A204.1 (cell line): ENCODE data around the gene PF4V1.

Experiments used
- FAIRE-seq: peaks from 2 replicates; lab custom pipeline; 2012; peaks lifted over from hg19 to GRCh38; lab: Jason Lieb, UNC

PF4V1 gene

GRCh38 chr4:73847526-73848182, 5.4 kb upstream of the PF4V1 start:
- FAIRE-seq: no peak

DNA sequence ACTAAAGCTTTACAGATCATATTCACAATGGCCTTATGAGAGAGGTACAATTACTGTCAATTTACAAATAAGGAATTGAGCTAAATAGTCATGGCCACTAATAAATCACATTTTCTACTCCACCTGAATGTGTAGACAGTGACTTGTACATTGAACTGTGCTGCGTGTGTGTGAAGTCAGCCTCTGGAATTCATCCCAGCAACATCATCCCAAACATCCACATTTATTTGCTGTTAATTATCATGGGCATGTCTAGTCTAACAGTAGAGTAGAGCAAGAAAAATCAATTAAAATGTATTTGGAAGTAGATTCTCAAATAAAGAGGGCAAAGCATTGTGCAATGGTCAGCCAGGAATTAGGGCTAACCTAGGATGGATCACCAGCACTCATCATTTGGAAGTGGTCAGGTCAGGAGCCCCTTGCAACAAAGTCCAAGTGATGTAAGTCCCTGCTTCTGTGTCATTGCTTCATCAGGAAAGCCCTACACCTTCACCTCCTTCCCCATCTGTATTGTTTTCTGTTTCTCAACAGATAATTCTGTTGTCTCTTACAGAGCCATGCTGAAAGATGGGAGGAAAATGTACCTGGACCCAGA, 4.8 kb upstream of the PF4V1 start:
- no peak for FAIRE-seq

GRCh38 chr4:73850261-73850970, 2.7 kb upstream of the PF4V1 start:
- FAIRE-seq: no peak

- no peak for FAIRE-seq
Measured at GRCh38 chr4:73851293-73851692, 1.8 kb upstream of the PF4V1 start.

DNA sequence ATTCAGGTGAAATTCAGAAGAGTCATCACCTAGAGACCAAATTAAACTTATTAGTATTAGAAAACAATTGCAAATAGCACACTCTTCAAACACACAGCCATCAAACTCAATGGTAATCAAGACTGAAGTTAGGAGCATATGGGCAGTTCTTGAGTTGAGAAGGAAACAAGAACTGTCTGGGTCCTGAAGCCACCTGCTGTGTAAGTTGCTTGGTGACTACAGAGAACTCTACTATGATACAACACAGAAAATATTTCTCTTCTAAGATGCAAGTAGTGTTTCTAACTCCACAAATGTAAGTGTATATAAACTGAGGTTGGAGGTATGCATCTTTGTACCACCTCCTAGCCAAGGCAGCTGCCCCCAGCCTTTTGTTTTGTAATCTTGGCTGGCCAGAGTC, 325 bp upstream of the PF4V1 start:
- FAIRE-seq: no peak

DNA sequence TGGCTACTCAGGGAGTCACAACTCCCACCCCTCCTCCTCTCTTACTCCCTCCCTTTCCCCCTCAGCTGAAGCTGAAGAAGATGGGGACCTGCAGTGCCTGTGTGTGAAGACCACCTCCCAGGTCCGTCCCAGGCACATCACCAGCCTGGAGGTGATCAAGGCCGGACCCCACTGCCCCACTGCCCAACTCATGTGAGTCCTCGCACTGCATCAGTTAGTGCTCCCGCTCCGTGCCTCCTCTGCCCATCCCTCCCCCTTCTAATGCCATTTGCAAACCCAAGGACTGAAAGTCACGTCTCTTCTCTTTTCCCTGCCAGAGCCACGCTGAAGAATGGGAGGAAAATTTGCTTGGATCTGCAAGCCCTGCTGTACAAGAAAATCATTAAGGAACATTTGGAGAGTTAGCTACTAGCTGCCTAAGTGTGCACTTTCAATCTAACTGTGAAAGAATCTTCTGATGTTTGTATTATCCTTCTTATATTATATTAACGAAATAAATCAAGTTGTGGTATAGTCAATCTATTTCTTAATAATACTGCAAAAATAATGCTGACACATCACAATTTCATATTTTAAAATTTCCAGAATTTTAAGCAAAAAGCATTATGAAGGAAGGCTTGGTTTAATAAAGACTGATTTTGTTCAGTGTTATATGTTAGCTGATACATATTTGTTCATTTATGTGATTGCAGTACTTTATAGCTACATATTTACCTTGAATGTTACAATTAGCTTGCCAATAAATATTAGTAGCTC, 800 bp downstream of the PF4V1 start:
- no peak for FAIRE-seq

DNA sequence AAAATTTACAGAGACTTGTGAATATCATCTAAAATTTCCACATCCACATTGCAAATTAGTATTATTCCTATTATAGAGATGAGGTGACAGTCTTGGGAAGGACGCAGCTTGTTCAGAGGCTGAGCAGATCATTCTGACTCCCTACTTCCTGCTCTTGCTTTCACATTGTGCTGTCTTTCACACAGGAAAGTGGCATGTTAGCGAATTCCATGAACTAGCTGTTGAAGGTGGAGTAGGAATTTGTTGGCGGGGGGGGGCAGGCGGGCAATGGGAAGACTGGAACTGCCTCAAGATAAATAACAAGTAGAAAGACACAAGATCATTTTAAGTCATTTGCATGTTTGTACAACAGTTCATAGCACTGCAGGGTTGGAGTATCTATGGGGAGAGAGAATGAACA, 2.3 kb downstream of the PF4V1 start:
- no peak for FAIRE-seq

- no peak for FAIRE-seq
Measured at GRCh38 chr4:73856518-73856917, 3.4 kb downstream of the PF4V1 start.

DNA sequence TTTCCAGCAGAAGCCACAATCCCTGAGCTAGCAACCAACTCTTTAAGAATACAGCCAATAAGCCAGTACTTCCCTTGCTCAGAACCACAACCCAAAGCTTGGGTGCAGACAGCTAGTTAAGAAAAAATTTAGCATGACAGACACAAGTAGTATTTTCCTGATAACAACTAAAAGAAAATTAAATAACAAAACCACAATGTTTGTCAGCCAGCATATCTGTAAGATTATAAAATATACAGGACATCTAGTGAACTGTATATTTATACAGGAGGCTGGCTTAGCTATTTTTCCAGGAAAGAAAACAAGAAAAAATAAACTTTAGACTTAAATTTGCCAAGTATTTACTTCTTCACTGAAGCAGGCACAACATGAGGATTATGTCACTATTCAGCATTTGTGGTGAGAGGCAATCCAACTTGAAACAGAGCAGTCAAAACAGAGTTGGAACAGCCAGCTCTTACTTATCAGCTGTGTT, 6.6 kb downstream of the PF4V1 start:
- no peak for FAIRE-seq

GRCh38 chr4:73860181-73860580, 7.1 kb downstream of the PF4V1 start:
- no peak for FAIRE-seq

DNA sequence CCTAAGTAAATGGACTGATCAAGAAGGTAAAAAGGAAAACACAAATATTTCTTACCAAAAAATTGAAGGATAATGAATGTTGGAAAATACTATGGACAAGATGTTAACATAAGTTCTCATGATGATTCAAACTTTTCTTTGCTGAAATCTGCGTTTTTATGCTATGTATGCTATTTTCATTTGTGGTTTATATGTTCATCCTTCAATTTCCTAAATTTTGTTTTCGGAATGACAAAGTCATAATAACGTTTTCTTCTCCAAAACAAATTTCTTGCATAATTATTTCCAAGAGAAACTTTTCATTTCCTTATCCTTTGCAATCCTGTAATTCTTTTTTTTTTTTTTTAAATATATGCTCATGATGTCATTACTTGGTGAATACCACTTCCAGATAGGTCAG, 7.8 kb downstream of the PF4V1 start:
- no peak for FAIRE-seq

DNA sequence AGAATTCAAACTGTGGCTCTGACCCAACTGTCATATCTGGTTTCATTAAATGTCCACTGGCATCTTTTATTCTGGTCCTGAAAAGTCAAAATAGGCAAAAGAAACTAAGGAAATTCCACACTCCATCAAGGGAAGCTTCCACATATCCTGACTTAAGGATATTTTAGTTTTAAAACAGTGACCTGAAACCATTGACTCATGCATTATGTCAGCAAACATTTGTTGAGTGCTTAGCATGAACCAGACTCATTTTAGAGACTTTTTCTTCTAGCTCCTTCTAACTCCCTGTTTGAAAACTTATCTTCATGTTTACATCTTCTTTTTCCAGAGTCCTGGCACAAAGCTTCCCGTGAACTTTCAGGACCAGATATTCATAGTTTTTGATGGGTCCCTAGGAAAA, 9.2 kb downstream of the PF4V1 start:
- no peak for FAIRE-seq

DNA sequence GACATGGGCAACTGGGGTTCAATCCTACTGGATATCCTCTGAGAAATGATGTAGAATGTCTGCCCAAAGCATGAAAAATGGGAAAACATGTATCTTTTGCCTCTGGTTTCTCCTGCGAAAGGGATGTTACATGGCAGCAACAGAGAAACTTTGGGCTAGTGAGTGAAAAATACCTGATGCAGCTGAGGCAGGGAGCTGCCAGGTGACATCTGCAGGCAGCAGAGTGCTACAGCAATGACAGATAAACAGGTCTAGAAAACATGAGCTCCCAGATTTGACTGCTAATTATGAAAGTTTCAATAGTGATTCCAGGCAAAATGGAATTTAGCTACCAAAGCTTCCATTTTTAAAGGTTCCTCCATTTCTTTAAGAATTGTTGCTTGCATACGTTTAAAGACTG, 11.3 kb downstream of the PF4V1 start:
- FAIRE-seq: no peak

GRCh38 chr4:73864961-73865360, 11.9 kb downstream of the PF4V1 start:
- no peak for FAIRE-seq

GRCh38 chr4:73865431-73866096, 12.5 kb downstream of the PF4V1 start:
- FAIRE-seq: no peak

DNA sequence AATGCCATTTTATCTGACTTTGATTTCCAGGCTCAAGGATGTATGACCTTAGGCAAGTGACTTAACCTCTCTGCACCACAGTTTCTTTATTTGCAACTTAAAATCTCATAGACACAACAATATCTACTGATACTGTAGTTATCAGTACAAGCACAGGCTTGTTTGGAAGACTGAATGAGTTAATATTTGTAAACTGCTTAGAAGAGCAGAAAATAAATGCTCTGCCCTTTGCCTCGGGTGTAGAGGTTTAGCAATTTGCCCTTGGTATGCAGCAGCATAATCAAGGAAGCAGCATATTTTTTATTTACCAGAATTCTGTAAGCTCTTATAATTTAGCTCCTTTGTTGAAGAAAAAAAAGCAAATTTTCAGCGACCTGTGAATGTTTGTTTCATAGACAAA, 13.2 kb downstream of the PF4V1 start:
- no peak for FAIRE-seq

DNA sequence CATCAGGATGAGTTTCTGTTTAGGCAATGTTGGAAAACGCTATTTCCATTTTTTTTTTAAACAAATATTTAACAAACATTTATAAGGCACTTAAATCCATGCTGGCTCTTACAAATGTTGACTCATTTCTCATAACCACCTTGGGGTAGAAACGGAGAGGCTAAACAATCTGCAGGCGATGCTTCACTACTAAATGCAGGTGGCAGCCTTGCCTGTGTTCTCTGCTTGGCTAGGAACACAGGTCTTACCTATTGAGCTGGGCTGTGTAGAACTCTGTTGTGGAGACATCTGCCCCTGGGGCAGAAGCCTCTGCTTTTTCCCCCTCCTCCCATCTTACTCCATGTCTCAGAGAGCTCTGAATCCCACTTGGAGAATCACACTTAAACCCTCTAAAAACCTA, 14.7 kb downstream of the PF4V1 start:
- no peak for FAIRE-seq

DNA sequence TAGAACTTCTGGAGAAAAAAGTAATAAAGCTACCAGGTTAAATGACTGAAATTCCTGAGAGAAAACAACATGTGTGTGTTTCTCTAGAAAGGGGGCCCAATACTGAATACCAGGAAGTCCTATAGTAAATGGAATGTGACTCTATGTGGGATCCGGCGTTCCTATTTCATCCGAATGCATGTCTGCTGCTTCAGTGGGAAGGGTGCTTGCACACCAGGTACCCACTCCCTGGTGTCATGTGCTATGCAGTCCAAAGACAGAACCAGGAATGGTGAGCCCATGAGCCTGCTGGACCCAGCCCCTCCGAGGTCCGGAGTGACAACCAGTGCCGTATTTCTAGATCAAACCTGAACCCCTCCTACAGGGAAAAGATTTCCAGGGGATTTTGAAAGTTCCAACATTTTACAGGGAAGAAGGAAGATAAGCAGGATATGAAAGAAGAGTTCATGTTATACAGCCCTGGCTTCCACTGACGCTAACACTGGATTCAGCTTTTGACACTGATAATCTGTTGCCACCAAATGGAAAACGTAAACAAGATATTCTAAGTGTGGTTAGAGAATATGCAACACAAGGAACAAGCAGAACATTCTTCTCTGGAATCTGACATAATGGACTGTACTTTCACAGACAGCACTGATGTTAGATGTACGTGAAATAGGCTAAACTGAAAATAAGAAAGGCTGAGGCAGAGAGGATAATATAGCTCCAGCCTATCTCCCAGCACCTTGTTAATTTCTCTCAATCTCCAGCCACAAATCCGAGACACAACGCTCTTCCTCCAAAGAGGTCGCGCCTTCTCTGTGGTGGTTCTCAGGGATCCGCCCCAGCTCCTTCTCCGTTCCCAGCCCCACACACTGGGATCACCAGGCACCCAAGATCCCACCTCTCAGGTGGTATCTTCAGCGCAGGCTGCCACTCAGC, 15.4 kb downstream of the PF4V1 start:
- FAIRE-seq: no peak

GRCh38 chr4:73869130-73870055, 16.3 kb downstream of the PF4V1 start, which contains the start of gene CXCL1:
Gene CXCL1 (plus strand): TSS chr4:73869393. CDS start chr4:73869471, 78 bp downstream.
- FAIRE-seq: no peak

DNA sequence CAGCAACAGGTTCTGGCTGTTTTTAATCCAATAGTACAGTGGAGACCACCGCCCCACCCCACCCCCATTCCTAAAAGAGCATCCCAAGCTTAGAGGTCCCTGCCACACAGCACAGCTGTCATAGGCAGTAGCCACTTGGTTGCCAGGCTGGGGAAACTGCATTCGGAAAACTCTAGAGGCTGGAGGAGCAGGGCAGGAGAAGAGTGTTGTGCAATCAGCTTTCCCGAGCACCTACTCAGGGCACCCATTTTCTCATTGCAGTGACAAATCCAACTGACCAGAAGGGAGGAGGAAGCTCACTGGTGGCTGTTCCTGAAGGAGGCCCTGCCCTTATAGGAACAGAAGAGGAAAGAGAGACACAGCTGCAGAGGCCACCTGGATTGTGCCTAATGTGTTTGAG, 17.2 kb downstream of the PF4V1 start:
- FAIRE-seq: no peak
